Breast epithelium (tissue), 3 donors: ENCODE data around the gene TAF5L.

Source experiments
- POLR2AphosphoS5 ChIP-seq, 3 donors: sonication (generic); formaldehyde crosslinking; IDR thresholded peaks; one replicate each; pipeline ENCODE4 v1.6.1; 2017; ENCODE audit warnings: antibody characterized with exemption in 3 of 3
- TF ChIP-seq, protein P1 (sequence below), 3 donors: fragments of 450-650 bp; IDR thresholded peaks; one replicate each; pipeline ENCODE4 v1.5.1; 2016 to 2017; ENCODE audit warnings: antibody characterized with exemption in 3 of 3, mild to moderate bottlenecking in 3 of 3, moderate library complexity in 3 of 3

- TF ChIP-seq, protein P1, sequence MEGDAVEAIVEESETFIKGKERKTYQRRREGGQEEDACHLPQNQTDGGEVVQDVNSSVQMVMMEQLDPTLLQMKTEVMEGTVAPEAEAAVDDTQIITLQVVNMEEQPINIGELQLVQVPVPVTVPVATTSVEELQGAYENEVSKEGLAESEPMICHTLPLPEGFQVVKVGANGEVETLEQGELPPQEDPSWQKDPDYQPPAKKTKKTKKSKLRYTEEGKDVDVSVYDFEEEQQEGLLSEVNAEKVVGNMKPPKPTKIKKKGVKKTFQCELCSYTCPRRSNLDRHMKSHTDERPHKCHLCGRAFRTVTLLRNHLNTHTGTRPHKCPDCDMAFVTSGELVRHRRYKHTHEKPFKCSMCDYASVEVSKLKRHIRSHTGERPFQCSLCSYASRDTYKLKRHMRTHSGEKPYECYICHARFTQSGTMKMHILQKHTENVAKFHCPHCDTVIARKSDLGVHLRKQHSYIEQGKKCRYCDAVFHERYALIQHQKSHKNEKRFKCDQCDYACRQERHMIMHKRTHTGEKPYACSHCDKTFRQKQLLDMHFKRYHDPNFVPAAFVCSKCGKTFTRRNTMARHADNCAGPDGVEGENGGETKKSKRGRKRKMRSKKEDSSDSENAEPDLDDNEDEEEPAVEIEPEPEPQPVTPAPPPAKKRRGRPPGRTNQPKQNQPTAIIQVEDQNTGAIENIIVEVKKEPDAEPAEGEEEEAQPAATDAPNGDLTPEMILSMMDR (IDR thresholded peaks at IDR 0.05), result no peak
- no peak for TF ChIP-seq POLR2AphosphoS5 (IDR thresholded peaks at IDR 0.05)
These were observed 31.5 kb downstream of the TAF5L start for GRCh38 chr1:229594227-229595008.
